Stimulated activated naive CD8-positive, alpha-beta T cell treated with anti-CD3 and anti-CD28 coated beads, Interleukin-15, amount 100 ng/mL, for 72 hours (primary cell): Measurements from ENCODE around the gene HEXA.
"Not testable (repeated sequence)": the region's sequence is repeated elsewhere in the genome, so short reads cannot be mapped to it uniquely, and the experiment has no call there.

Experiments
- ATAC-seq: fragments of 150-1000 bp; cut with Tn5 transposase; 2 replicates; pipeline ENCODE4 v1.10.0; 2021; ENCODE audit warnings: mild to moderate bottlenecking, moderate library complexity
- DNase-seq, 2 donors: peaks; one replicate each; pipeline ENCODE4 v3.0.0; 2021 to 2022
- H3K27ac Mint-ChIP-seq, 2 donors: one replicate each; pipeline ENCODE4 v1.8.0; 2022; ENCODE audit warnings: mild to moderate bottlenecking in 2 of 2, mixed read lengths in 2 of 2, moderate library complexity in 2 of 2
- H3K27me3 Mint-ChIP-seq: one replicate; pipeline ENCODE4 v1.8.0; 2022; ENCODE audit warnings: mixed read lengths
- H3K4me1 Mint-ChIP-seq: one replicate; pipeline ENCODE4 v1.8.0; 2022; ENCODE audit warnings: mild to moderate bottlenecking, mixed read lengths
- H3K4me3 Mint-ChIP-seq, 2 donors: one replicate each; pipeline ENCODE4 v1.8.0; 2022; ENCODE audit warnings: mild to moderate bottlenecking in 2 of 2, mixed read lengths in 2 of 2, moderate library complexity in 1 of 2
- H3K9me3 Mint-ChIP-seq, 2 donors: one replicate each; pipeline ENCODE4 v1.8.0; 2022; ENCODE audit warnings: mixed read lengths in 2 of 2

Gene HEXA

DNA sequence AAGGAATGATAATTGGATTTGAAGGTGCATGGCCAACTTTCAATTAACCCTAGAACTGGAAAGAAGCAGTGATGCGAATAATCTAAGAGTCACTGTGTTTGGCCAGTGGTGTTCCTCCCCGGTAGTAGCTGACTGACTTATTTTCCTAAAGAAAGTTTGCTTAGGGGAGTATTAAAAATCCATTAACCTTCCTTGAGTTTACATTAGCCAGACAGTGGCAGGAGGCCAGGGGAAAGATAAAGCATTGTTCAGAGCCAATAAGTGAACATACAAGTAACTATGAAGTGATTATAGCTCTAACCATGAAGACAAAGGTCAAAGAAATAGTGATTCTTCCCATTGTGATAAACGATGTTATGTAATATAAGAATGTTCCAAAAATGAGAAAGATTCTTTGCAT lies 13.4 kb upstream of the HEXA start:
- Mint-ChIP-seq H3K27me3 (no peaks in the 10 kb centered on the region), H3K27ac (no peak overlapping the region), H3K9me3 (no peaks in the 10 kb centered on the region), H3K4me1 (no peaks in the 10 kb centered on the region), H3K4me3 (no peak overlapping the region)
- no peak for ATAC-seq
- DNase-seq = no peak

DNA sequence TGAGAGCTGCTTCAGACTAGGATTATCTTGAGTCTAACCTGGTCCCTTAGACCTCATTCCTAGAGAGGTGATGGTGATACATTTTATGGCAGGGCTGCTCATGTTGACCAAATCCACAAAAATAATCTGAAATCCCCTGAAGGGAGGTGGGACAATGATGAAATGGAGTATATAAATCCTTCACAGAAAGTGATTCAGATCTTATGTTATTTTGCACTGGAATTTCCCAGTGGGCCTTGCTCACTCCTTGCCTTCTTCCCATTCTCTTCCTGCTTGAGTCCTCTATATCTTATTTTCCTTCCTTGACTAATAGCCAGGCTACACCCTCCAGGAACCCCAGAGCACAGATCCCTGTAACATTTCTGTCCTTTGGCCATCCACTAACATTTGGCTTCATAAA lies 11.9 kb upstream of the HEXA start:
- Mint-ChIP-seq H3K27ac (no peak overlapping the region), H3K4me3 (no peak overlapping the region), H3K4me1 (no peaks in the 10 kb centered on the region), H3K27me3 (no peaks in the 10 kb centered on the region), H3K9me3 (no peaks in the 10 kb centered on the region)
- ATAC-seq (no peak), DNase-seq (no peak)

DNA sequence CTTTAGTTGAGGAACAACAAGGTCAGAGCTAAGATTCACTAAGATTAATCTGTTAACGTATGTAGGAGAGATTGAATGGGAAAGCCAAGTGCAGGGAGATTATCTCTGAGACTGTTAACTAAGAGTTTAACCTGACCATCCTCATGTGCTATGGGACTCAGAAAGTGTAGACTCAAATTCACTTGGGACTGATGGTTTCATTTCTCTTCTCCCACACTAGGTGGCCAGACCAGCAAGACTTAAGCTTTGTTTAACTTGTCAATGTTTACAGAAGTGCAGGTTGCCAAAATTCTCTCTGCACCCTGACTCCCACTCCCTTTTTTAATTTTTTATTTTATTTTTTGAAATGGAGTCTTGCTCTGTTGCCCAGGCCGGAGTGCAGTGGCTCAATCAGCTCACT lies 6.3 kb upstream of the HEXA start:
- H3K9me3 Mint-ChIP-seq = no peaks in the 10 kb centered on the region
- no peaks in the 10 kb centered on the region for H3K27me3 Mint-ChIP-seq
- ATAC-seq (no peak), DNase-seq (no peak)
- H3K27ac Mint-ChIP-seq = no peak overlapping the region
- no peak overlapping the region for H3K4me3 Mint-ChIP-seq
- H3K4me1 Mint-ChIP-seq = no peaks in the 10 kb centered on the region

DNA sequence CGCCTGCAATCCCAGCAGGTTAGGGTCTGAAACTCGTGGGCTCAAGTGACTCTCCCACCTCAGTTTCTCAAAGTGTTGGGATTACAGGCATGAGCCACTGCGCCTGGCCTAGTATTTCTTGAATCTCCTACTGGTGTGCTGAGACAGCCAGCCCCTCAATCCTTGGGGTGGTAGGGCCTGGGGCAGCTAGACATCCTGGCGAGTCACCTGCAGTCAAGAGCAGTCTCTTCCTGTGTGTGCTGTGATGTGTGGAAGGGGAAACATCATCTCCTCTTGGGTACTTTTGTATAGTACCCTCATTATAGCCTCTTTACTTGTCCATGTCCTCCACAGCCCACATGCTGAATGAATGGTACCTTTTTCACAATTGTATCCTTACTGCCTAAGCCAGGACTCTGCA lies 4.9 kb upstream of the HEXA start:
- no peaks in the 10 kb centered on the region for H3K9me3 Mint-ChIP-seq
- no peaks in the 10 kb centered on the region for H3K27me3 Mint-ChIP-seq
- peaks cover 12% of the 10 kb centered on the region for H3K4me1 Mint-ChIP-seq
- DNase-seq = no peak
- no peak overlapping the region for H3K4me3 Mint-ChIP-seq
- no peak overlapping the region for H3K27ac Mint-ChIP-seq
- ATAC-seq = no peak

DNA sequence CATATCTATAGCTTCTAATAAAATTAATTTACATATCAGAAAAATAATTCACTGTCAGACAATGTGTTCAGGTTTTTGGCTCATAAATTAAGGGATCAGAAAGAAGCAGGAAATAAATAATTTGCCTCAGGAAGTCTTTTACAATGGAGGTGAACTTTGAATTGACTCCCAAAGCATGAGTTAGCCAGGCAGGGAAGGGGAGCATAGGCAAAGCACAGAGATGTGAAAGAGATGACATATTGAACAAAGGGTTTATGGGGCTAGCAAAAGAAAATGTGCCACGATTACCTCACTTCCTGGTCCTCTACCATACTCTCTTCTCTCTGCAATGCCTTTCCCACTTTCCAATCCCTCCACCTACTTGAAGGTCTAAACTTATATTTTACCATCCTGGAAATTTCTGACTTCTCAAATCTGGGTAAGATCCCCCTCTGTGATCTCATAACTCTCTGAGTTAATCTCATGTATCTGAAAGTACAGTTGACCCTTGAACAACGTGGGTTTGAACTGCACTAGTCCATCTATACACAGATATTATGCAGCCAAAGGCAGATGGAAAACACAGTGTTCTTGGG lies 4.1 kb upstream of the HEXA start:
- Mint-ChIP-seq H3K27me3 (no peaks in the 10 kb centered on the region), H3K9me3 (no peaks in the 10 kb centered on the region), H3K4me1 (peaks cover 19% of the 10 kb centered on the region), H3K27ac (no peak overlapping the region), H3K4me3 (no peak overlapping the region)
- DNase-seq (no peak), ATAC-seq (no peak)

DNA sequence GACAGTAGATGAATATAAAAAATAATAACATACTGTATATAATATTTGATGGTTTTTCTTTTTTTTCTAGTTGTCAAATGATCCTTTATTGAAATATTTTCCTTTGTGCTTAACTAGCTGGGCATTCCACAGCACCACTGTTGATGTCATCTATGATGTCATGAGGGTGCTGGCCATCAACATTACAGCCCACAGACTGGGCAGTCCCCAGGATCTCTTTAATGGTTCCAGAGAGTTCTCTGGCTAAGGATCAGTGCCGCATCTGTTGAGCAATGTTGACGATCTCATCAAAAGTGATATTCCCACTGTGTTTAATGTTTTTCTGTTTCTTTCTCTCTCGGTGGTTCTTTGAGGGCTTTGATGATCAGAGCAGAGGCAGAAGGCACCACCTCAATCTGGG lies 3.3 kb upstream of the HEXA start:
- not testable (repeated sequence) for H3K9me3 Mint-ChIP-seq, H3K4me3 Mint-ChIP-seq, H3K27ac Mint-ChIP-seq, DNase-seq, H3K27me3 Mint-ChIP-seq, ATAC-seq
- H3K4me1 Mint-ChIP-seq = peaks cover 27% of the 10 kb centered on the region

DNA sequence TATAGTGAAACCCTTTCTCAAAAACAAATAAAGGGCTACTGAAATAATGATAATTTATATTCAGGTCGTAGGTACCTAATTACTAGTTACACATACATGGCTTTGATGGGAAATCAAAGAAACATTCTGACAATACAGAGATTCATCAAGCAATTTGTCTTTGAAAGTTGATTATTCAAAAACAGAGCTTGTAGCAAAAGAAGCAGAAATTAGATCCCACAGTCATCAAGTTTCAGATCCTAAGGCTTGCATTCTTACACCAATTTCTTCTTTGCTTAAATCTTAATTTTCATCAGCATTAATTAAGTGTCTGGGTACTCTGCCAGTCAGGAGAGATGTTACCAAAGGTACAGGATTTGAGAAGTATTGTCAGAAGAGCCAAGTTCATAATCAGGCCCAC lies 1.5 kb upstream of the HEXA start:
- Mint-ChIP-seq H3K9me3 (no peaks in the 10 kb centered on the region), H3K4me3 (no peak overlapping the region), H3K27ac (no peak overlapping the region), H3K27me3 (no peaks in the 10 kb centered on the region), H3K4me1 (peaks cover 35% of the 10 kb centered on the region)
- ATAC-seq = no peak
- DNase-seq = no peak

DNA sequence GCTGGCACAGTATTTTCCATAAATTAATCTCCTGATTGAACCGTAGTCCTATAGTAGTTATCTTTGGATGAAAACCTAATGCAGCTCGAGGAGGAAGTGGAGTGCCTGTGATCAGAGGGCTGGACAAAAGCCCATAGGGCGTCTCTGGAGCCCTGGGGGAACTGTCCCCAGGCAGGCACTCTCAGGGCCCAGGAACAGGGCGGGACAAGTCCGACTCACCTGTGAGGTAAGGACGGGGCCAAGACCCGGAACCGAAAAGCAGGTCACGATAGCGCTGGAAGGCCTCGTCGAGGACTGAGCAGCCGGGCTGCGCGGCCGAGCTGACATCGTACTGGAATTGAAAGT lies 341 bp downstream of the HEXA start:
- Mint-ChIP-seq H3K4me1 (peaks cover 35% of the 10 kb centered on the region), H3K4me3 (peak overlapping the region; percentile 97 to 99), H3K9me3 (no peaks in the 10 kb centered on the region), H3K27me3 (no peaks in the 10 kb centered on the region), H3K27ac (peak overlapping the region; percentile 99)
- ATAC-seq = peak; percentile 60
- no peak for DNase-seq

DNA sequence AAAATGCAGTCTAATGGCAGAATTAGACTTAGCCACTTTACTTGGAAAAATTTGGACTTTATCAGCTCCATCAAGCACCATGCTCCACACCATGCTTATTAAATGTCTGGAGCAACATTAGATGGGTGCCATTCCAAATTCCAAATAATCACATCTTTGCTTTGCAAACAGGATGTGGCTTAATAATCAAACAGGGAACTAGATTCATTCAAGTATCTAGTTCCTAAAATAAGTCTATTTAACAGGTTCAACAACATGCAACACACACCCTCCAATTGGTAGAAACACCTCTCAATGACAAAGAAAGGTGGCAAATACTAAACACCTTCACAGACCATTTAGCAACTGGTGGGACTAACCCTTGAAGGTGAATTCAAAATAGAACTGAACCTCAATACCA lies 3.5 kb downstream of the HEXA start:
- Mint-ChIP-seq H3K9me3 (peaks cover 0 to 1% of the 10 kb centered on the region in 2 donors), H3K27me3 (no peaks in the 10 kb centered on the region), H3K27ac (no peak overlapping the region), H3K4me3 (no peak overlapping the region), H3K4me1 (peaks cover 41% of the 10 kb centered on the region)
- DNase-seq (no peak), ATAC-seq (no peak)

DNA sequence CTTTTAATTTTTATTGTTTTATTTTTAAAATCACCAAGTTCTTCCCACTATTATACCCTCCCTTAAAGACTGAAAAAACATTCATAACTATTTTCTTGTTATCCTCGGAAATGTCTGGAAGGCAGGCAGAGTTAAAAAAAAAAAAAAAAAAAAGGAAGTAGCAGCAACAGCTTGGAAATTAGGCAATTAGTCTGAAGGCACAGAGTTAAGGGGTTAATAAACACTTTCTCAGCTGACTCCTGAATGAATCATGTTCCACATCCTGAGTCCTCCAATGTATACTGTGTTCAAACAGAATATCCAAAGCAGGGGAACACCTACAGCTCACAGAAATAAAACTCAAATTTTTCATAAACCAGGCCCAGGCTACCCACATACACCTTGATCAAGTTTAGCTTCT lies 5.8 kb downstream of the HEXA start:
- ATAC-seq (no peak), DNase-seq (no peak)
- peaks cover 44% of the 10 kb centered on the region for H3K4me1 Mint-ChIP-seq
- no peaks in the 10 kb centered on the region for H3K27me3 Mint-ChIP-seq
- H3K4me3 Mint-ChIP-seq = no peak overlapping the region
- H3K9me3 Mint-ChIP-seq = peaks cover 0 to 7% of the 10 kb centered on the region in 2 donors
- no peak overlapping the region for H3K27ac Mint-ChIP-seq

DNA sequence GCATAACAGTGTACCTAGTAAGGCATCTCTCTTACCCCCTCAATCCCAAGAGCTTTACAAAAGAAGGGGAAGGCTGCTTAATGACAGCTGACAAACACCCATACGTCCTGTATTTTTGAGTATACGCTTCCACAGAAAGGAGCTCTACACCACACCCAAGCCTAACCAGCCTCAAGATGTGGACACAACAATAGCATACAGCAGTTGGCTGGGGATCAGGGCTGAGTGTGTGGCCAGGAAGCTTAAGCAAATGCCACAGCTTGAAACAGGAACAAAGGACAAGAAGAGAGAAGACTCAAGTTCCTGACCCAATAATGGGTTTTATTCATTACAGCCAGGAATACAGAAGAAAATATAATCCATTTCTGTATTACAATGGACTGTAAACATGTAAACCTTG lies 6.9 kb downstream of the HEXA start:
- Mint-ChIP-seq H3K27ac (no peak overlapping the region), H3K27me3 (no peaks in the 10 kb centered on the region), H3K9me3 (peaks cover 0 to 7% of the 10 kb centered on the region in 2 donors), H3K4me1 (peaks cover 34% of the 10 kb centered on the region), H3K4me3 (no peak overlapping the region)
- ATAC-seq (no peak), DNase-seq (no peak)

DNA sequence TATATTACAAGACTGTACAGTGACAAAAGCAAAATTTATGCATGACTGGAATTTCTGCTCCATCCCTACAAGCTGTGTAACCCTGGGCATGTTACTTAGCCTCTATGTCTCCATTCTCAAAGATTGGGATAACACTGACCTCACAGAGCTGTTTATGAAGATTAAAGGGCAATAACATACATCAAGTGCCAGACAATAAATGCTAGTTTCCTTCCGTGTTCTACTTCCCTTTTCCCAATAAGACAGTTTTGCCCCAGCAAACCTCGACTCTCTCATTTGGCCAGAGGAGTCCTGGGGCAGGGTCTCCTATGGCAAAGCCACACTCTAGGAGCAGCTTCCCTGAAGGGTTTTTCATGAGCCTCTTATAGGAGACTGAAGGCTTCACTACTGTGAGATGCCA lies 7.5 kb downstream of the HEXA start:
- H3K4me3 Mint-ChIP-seq = no peak overlapping the region
- H3K27ac Mint-ChIP-seq = no peak overlapping the region
- DNase-seq = no peak
- H3K9me3 Mint-ChIP-seq = peaks cover 0 to 7% of the 10 kb centered on the region in 2 donors
- ATAC-seq = no peak
- peaks cover 28% of the 10 kb centered on the region for H3K4me1 Mint-ChIP-seq
- no peaks in the 10 kb centered on the region for H3K27me3 Mint-ChIP-seq

DNA sequence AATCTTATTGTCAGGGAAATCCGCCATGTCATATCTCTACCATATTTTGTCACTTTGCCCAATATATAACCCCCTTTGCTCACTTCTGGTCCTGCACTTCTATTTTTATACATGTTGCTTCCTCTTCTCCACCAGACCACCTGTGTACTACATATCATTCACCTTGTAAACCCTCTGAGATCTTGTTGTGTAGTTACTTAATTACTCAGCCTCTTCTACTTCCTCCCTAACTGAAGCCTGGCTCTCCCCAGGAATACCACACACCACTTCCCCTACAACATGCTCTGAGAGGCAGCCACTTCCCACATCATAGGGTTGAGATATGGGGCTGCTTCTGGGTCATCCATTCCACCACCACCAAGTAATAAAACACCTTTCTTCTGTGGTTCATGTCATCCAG lies 10.0 kb downstream of the HEXA start:
- H3K4me3 Mint-ChIP-seq = peak overlapping the region in 1 of 2 donors; percentile 7
- peak overlapping the region in 1 of 2 donors; percentile 10 for H3K27ac Mint-ChIP-seq
- H3K27me3 Mint-ChIP-seq = no peaks in the 10 kb centered on the region
- H3K4me1 Mint-ChIP-seq = peaks cover 28% of the 10 kb centered on the region
- ATAC-seq = peak; percentile 99
- peaks cover 0 to 7% of the 10 kb centered on the region in 2 donors for H3K9me3 Mint-ChIP-seq
- peak in 1 of 2 donors; percentile 69 for DNase-seq

DNA sequence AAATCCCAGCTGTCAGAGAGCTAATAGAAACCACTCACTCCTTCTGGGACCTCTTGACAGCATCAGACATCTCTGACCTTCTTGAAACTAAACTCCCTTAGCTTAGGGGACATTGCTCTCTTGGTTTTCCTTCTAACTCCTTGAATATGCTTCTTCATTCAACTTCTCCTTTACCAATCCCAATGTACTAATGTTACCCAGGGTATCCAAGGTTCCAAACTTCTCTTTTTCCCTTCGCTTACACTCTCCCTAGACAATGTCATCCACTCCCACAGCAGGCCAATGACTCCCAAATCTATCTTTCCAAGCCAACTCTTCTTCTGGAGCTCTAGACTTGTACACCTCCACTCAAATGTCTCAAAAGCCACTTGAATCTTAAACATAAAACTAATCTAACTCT lies 14.6 kb downstream of the HEXA start:
- ATAC-seq (no peak), DNase-seq (no peak)
- Mint-ChIP-seq H3K27me3 (no peaks in the 10 kb centered on the region), H3K9me3 (no peaks in the 10 kb centered on the region), H3K27ac (no peak overlapping the region), H3K4me3 (no peak overlapping the region), H3K4me1 (peaks cover 19% of the 10 kb centered on the region)

DNA sequence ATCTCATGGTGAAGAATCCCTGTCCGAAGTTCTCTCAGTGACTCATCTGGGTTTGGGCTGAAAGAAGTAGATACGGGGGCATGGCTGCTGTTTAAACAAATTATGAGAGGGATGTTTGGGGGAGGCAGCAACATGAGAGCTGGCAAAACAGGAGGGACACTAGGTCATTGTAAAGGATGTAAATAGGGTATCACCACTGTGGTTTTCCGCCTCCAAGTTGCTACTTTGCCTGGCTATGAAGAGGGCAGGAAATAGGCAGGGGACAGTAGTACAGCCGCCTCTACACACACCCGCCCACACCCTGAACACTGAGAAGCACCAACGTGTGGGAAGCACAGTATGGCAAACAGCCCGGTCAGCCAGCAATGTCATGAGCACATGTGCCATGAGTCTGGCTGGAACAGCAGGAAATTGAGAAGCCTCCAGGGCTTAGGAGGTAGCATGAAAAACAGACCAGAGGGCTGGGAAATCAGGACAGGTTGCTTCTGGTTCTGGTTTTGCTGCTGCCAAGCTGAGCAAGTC lies 17.1 kb downstream of the HEXA start:
- no peaks in the 10 kb centered on the region for H3K9me3 Mint-ChIP-seq
- H3K27ac Mint-ChIP-seq = no peak overlapping the region
- ATAC-seq (no peak), DNase-seq (no peak)
- H3K27me3 Mint-ChIP-seq = no peaks in the 10 kb centered on the region
- H3K4me3 Mint-ChIP-seq = no peak overlapping the region
- H3K4me1 Mint-ChIP-seq = peaks cover 10% of the 10 kb centered on the region

DNA sequence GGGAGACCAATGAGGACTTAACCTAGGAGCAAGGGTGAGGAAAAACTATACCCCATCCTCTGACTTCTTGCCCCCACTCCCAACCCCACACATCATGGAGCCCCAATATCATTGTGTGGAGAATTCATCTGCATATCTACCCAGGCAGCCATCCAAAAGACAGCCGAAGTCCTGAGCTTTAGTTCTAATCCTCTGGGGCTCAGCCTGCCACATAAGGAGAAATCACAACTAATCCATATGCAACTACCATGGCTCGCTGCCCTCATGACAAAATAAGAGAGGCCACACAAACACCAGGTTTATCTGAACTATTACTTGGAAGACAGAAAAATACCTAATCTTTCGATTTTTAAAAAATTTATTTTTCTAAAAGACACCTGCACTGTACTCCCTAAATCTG lies 17.7 kb downstream of the HEXA start:
- Mint-ChIP-seq H3K27me3 (no peaks in the 10 kb centered on the region), H3K9me3 (no peaks in the 10 kb centered on the region), H3K27ac (peak overlapping the region in 1 of 2 donors; percentile 9), H3K4me3 (no peak overlapping the region), H3K4me1 (peaks cover 10% of the 10 kb centered on the region)
- no peak for DNase-seq
- ATAC-seq = no peak

DNA sequence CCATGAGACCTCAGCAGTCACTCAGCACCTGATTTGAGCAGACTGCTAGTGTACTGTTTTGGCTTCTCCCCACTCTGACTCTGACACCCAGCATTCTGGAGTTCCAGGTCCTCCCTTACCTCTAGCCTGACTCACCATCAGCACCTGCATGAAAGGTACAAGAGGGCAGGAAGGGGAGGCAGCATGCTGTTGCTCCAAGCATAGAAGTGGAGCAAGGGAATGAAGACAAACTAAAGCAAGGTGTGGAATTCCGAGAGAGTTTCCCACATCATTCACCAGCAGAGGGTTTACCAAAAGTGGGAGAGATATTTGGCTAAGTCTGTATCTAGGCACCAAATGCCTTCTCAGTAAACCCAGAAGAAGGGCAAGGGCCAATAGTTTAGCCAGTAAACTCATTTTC lies 21.3 kb downstream of the HEXA start:
- H3K27me3 Mint-ChIP-seq = no peaks in the 10 kb centered on the region
- H3K4me1 Mint-ChIP-seq = peaks cover 10% of the 10 kb centered on the region
- ATAC-seq = no peak
- DNase-seq = no peak
- H3K9me3 Mint-ChIP-seq = no peaks in the 10 kb centered on the region
- H3K4me3 Mint-ChIP-seq = no peak overlapping the region
- H3K27ac Mint-ChIP-seq = no peak overlapping the region
